K562 (cell line): ENCODE measurements around the gene TCF4. TPM values are rescaled to one million over a fixed set of nuclear protein-coding genes. Genes with fewer than 3 reads are reported as not detected.

Source experiments
- BRCA1 ChIP-seq, 2 experiments: fragments of 450-650 bp in 1 of 2; sonication (generic) in 1 of 2; formaldehyde crosslinking in 1 of 2; IDR thresholded peaks; 2 replicates each; pipeline versions ENCODE4 v1.5.0 to v1.6.1; 2017 to 2020; ENCODE audit warnings: mild to moderate bottlenecking in 1 of 2, missing genetic modification reagents in 1 of 2
- CTCF ChIP-seq, 3 experiments: IDR thresholded peaks in 2 of 3; conservative IDR thresholded peaks in 1 of 3; 2 replicates each; pipeline ENCODE4 v1.5.1; 2011 to 2012; ENCODE audit warnings: low read length in 3 of 3, mild to moderate bottlenecking in 3 of 3, control low read depth in 2 of 3, improper control_type of control experiment in 1 of 3, inconsistent platforms in 1 of 3, low read depth in 1 of 3, mixed read lengths in 1 of 3, moderate library complexity in 1 of 3; ENCODE audit not compliant: insufficient read depth in 2 of 3
- EWSR1 ChIP-seq: fragments of 450-650 bp; IDR thresholded peaks from 2 replicates; pipeline ENCODE4 v1.6.1; 2018; ENCODE audit warnings: borderline replicate concordance, mild to moderate bottlenecking, low read depth, moderate library complexity; ENCODE audit not compliant: partially characterized antibody
- GATA2 ChIP-seq: sonication (generic); formaldehyde crosslinking; IDR thresholded peaks from 2 replicates; pipeline ENCODE4 v1.4.0; 2020; ENCODE audit warnings: mild to moderate bottlenecking, missing genetic modification reagents
- HCFC1 ChIP-seq: IDR thresholded peaks from 2 replicates; pipeline ENCODE4 v1.6.1; 2012; ENCODE audit warnings: low read depth, low read length, improper control_type of control experiment
- MCM3 ChIP-seq: fragments of 450-650 bp; IDR thresholded peaks from 2 replicates; pipeline ENCODE4 v1.6.1; 2016
- RBM15 ChIP-seq: fragments of 200-400 bp; formaldehyde crosslinking; IDR thresholded peaks from 2 replicates; pipeline ENCODE4 v1.6.1; 2018; ENCODE audit warnings: mild to moderate bottlenecking, low read length, moderate library complexity; ENCODE audit not compliant: insufficient read depth
- XRCC3 ChIP-seq: fragments of 450-650 bp; IDR thresholded peaks from 2 replicates; pipeline ENCODE4 v1.6.1; 2017; ENCODE audit warnings: mild to moderate bottlenecking, moderate library complexity
- ZNF408 ChIP-seq: fragments of 250-450 bp; sonication (Bioruptor Pico); IDR thresholded peaks from 2 replicates; pipeline ENCODE4 v1.4.0; 2020; ENCODE audit warnings: low read depth, mild to moderate bottlenecking, moderate library complexity
- polyA plus RNA-seq, 8 experiments: library from polyadenylated mRNA; depleted of rRNA in 4 of 8; stranded (reverse) in 5 of 8; unstranded in 3 of 8; fragments of >200 nt; fragmentation: Nextera tagmentation in 2 of 8; fragmentation: Illumina TruSeq in 1 of 8; extraction: Ambion mirVana in 2 of 8; extraction: Trizol in 1 of 8; gene quantifications; 2 replicates each; pipeline versions ENCODE4 v1.2.1 to v1.2.3, GENCODE V29; 2011 to 2014; ENCODE audit warnings: inconsistent platforms in 1 of 8, missing spikeins in 1 of 8
- total RNA-seq, 7 experiments: library from RNA; depleted of rRNA in 6 of 7; stranded (reverse); fragments of >200 nt in 6 of 7; fragmentation: Illumina TruSeq in 2 of 7; extraction: Trizol in 2 of 7; gene quantifications; 2 replicates each; pipeline versions ENCODE4 v1.2.1 to v1.2.3, GENCODE V29; 2011 to 2021; ENCODE audit warnings: low replicate concordance in 1 of 7
- TF ChIP-seq, protein P1 (sequence below): fragments of 200-600 bp; sonication (generic); IDR thresholded peaks from one replicate; pipeline ENCODE4 v1.6.1; 2012; ENCODE audit warnings: mild to moderate bottlenecking, low read depth, low read length, inconsistent platforms
- TF ChIP-seq, protein P2 (sequence below): fragments of 250-450 bp; sonication (Bioruptor Pico); IDR thresholded peaks from 2 replicates; pipeline ENCODE4 v1.4.0; 2020

The TCF4 gene
- total and polyA plus RNA-seq, 9 of the 15 experiments (the other 6 are each of a cell fraction or from before 2014, with no cell fraction given): 4.8 to 24.7 (median 15.2) TPM

- TF ChIP-seq, protein P1, sequence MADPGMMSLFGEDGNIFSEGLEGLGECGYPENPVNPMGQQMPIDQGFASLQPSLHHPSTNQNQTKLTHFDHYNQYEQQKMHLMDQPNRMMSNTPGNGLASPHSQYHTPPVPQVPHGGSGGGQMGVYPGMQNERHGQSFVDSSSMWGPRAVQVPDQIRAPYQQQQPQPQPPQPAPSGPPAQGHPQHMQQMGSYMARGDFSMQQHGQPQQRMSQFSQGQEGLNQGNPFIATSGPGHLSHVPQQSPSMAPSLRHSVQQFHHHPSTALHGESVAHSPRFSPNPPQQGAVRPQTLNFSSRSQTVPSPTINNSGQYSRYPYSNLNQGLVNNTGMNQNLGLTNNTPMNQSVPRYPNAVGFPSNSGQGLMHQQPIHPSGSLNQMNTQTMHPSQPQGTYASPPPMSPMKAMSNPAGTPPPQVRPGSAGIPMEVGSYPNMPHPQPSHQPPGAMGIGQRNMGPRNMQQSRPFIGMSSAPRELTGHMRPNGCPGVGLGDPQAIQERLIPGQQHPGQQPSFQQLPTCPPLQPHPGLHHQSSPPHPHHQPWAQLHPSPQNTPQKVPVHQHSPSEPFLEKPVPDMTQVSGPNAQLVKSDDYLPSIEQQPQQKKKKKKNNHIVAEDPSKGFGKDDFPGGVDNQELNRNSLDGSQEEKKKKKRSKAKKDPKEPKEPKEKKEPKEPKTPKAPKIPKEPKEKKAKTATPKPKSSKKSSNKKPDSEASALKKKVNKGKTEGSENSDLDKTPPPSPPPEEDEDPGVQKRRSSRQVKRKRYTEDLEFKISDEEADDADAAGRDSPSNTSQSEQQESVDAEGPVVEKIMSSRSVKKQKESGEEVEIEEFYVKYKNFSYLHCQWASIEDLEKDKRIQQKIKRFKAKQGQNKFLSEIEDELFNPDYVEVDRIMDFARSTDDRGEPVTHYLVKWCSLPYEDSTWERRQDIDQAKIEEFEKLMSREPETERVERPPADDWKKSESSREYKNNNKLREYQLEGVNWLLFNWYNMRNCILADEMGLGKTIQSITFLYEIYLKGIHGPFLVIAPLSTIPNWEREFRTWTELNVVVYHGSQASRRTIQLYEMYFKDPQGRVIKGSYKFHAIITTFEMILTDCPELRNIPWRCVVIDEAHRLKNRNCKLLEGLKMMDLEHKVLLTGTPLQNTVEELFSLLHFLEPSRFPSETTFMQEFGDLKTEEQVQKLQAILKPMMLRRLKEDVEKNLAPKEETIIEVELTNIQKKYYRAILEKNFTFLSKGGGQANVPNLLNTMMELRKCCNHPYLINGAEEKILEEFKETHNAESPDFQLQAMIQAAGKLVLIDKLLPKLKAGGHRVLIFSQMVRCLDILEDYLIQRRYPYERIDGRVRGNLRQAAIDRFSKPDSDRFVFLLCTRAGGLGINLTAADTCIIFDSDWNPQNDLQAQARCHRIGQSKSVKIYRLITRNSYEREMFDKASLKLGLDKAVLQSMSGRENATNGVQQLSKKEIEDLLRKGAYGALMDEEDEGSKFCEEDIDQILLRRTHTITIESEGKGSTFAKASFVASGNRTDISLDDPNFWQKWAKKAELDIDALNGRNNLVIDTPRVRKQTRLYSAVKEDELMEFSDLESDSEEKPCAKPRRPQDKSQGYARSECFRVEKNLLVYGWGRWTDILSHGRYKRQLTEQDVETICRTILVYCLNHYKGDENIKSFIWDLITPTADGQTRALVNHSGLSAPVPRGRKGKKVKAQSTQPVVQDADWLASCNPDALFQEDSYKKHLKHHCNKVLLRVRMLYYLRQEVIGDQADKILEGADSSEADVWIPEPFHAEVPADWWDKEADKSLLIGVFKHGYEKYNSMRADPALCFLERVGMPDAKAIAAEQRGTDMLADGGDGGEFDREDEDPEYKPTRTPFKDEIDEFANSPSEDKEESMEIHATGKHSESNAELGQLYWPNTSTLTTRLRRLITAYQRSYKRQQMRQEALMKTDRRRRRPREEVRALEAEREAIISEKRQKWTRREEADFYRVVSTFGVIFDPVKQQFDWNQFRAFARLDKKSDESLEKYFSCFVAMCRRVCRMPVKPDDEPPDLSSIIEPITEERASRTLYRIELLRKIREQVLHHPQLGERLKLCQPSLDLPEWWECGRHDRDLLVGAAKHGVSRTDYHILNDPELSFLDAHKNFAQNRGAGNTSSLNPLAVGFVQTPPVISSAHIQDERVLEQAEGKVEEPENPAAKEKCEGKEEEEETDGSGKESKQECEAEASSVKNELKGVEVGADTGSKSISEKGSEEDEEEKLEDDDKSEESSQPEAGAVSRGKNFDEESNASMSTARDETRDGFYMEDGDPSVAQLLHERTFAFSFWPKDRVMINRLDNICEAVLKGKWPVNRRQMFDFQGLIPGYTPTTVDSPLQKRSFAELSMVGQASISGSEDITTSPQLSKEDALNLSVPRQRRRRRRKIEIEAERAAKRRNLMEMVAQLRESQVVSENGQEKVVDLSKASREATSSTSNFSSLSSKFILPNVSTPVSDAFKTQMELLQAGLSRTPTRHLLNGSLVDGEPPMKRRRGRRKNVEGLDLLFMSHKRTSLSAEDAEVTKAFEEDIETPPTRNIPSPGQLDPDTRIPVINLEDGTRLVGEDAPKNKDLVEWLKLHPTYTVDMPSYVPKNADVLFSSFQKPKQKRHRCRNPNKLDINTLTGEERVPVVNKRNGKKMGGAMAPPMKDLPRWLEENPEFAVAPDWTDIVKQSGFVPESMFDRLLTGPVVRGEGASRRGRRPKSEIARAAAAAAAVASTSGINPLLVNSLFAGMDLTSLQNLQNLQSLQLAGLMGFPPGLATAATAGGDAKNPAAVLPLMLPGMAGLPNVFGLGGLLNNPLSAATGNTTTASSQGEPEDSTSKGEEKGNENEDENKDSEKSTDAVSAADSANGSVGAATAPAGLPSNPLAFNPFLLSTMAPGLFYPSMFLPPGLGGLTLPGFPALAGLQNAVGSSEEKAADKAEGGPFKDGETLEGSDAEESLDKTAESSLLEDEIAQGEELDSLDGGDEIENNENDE: no peak
- TF ChIP-seq EWSR1 (no peak), ZNF408 (CRISPR knock-in tag) (no peak), RBM15 (no peak), MCM3 (no peak), CTCF (IDR thresholded peaks at IDR 0.05 in 2 of 3, conservative IDR thresholded peaks at IDR 0.05 in 1 of 3; ENCODE audit: insufficient read depth in 2 of 3, low read depth in 1 of 3, low read length in 3 of 3) (no peak), GATA2 (no peak), BRCA1 (IDR thresholded peaks at IDR 0.05) (no peak), BRCA1 (CRISPR knock-in tag; IDR thresholded peaks at IDR 0.05) (no peak), HCFC1 (no peak), XRCC3 (no peak)
- TF ChIP-seq, protein P2, sequence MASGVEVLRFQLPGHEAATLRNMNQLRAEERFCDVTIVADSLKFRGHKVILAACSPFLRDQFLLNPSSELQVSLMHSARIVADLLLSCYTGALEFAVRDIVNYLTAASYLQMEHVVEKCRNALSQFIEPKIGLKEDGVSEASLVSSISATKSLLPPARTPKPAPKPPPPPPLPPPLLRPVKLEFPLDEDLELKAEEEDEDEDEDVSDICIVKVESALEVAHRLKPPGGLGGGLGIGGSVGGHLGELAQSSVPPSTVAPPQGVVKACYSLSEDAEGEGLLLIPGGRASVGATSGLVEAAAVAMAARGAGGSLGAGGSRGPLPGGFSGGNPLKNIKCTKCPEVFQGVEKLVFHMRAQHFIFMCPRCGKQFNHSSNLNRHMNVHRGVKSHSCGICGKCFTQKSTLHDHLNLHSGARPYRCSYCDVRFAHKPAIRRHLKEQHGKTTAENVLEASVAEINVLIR (CRISPR knock-in tag): no peak
Measured at GRCh38 chr18:55610506-55610905, 22.5 kb upstream of the TCF4 start (continued).
